Stimulated activated CD8-positive, alpha-beta memory T cell treated with anti-CD3 and anti-CD28 coated beads, Interleukin-15, amount 100 ng/mL, for 24 hours (primary cell): ENCODE measurements around the gene CASQ2.

Experiments
- DNase-seq: peaks from one replicate; pipeline ENCODE4 v3.0.0-alpha.2; 2020; ENCODE audit warnings: low read depth

CASQ2 gene

DNA sequence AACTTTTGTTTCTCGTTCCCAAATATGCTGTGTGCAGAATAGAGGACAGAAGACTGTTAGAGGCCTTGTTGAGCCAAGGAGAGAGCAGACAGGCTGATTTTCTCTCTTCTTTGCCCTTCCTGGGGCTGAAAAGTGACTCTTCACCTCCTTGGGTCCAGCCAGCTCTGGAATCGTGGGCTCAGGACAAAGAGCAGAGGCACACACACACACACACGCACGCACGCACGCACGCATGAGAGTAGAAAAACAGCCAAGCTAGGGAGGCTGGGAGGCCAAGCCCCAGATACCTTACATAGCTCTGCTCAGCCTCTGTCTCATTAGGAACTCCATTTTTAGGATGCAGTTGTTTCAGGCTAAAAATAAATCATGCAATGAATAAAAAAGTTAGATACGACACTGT, at the start of gene CASQ2:
TSS of gene CASQ2 (minus strand) at position 166 of the 400 bp plus-strand sequence. CDS start 173 bp downstream, outside the sequence.
- DNase-seq = no peak

DNA sequence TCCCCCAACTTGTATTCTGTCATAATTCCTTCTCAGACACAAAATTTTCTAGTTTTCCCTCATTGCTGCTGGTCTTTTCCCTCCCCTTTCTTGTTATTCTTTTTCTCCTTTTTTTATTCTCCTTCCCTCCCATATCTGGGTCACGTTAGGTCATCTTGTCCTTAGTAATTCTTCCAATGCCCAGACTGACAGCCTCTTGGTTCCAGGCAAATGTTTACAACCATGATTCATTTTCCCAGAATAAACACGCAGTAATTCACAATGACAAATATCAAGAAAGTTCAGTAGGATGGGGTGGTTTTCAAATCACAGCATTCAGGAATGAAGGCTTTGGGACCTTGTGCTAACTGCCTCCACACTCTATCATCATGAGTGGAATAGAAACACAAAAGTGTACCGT, 47.2 kb upstream of the CASQ2 start:
- no peak for DNase-seq

DNA sequence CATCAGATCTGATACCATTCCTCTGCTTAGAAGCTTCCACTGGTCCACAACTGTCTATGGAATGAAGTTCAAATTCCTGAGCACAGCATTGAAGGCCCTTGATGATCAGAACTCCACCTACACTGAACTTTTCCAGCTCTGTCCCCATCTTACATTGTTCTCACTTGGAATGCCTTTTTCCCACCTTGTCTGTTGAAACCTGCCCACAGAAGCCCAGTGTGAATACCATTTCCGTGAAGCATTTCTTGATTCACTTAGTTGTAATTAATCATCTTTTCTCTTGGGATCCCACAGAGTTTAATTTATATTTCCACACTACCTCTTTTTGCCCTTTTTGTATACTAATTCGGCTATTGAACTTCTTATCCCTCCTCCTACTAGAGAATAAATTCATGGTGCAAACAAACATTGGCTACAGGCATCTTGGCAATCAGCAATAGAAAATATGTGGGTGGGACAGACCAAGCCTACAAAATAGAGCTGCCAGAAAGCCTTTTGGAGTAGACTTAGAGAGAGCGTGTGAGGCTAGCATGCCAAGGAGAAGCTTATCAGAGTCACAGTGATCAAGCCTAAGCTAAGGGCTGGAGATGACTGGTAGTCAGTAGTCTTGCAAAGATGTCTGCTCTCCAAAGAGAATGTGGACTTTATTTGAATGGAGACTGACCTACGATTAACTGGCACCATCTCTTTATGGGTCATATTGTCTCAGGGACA, 46.3 kb upstream of the CASQ2 start:
- no peak for DNase-seq

- DNase-seq = no peak
These were observed 45.2 kb upstream of the CASQ2 start for GRCh38 chr1:115813727-115814126.

GRCh38 chr1:115811140-115811828, 42.8 kb upstream of the CASQ2 start:
- DNase-seq = no peak

GRCh38 chr1:115810609-115811008, 42.1 kb upstream of the CASQ2 start:
- no peak for DNase-seq

DNA sequence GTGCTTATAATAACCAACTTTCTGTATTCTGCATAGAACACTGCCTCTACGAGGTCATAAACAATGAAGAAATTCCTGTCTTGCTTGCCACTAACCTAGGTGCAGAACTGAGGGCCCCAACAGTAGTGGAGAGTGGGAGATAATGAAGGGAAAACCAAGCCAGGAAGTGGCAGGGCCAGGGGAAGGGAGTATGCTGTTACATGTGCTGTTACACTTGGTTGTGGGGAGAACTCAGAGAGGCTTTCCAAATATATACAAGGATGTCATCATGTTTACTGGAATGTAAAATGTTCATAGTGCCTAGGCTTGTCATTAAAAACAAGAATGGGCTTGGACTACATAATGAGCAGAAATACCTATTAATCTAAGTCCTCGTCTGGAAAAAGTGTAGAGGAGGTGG, 41.3 kb upstream of the CASQ2 start:
- no peak for DNase-seq

DNA sequence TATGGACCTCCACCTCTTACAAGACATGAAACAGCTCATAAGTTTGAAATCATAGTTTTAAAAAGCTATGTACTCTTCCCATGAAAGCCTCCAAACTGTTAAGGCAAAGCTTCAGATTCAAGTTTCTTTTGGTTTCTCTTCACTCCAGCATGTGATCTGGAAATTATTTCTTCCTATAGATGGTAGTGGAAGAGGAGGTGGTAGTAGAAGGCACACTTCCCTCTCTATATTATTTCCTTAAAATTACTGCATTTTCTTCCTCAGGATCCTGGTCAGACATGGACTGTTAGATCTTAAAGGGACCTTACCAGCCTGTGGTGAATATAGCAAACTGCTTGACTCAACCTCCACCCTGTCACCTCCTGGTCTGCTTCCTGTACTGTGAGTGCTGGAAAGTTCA, 40.6 kb upstream of the CASQ2 start:
- no peak for DNase-seq

GRCh38 chr1:115807723-115808122, 39.2 kb upstream of the CASQ2 start:
- no peak for DNase-seq

DNA sequence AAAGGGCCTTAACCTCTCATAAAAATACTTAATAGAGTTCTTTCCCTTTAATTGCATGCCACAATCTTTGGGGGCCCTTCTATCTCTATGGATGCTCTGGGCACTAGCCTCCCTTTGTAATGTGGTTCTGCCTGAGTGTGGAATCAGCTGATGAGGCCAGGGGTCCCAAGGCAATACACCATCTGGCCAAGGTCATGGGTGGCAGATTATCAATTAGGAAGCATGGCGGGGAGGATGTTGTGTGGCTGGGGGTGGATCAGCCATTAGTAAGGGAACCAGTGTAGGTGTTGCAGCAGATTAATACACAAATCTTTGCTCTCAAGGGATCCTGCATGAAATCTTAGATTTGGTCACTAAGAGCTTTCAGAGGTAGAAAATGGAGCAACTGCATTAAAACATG, 37.1 kb upstream of the CASQ2 start:
- DNase-seq = no peak

DNA sequence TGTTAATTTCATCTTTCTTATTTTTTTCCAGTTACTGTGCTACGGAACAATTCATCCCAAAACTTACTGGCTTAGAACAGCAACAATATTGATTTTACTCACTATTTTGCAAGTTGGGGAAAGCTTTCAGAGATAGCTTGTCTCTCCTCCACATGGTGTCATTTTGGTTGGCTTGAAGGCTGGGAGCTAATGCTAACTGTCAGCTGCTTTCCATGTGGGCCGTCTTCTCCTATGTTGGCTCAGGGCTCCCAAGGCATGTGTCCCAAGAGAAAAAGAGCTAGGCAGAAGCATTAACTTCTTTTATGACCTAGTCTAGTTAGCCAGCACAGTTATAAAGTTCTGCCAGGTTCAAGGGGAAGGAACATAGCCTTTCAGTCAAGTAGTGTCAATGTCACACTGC, 33.9 kb upstream of the CASQ2 start:
- DNase-seq = no peak

DNA sequence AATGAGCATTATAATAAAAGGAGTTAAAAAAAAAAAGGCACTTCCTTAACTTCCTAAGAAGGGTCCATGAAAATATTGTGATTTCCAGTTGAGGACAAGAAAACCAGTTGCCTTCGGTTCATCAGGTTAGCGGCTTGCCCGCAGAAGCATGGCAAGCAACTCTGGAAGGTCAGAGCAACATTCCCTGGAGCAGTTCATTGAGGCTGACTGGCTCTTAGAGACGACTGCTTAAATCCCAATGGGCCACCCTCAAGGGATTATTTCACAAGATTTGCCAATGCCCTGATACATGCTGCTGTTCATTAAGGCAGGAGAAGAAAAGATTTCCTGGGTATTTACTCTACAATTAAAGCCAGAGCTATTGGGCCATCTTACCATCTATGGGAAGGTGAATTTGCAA, 29.0 kb upstream of the CASQ2 start:
- no peak for DNase-seq

DNA sequence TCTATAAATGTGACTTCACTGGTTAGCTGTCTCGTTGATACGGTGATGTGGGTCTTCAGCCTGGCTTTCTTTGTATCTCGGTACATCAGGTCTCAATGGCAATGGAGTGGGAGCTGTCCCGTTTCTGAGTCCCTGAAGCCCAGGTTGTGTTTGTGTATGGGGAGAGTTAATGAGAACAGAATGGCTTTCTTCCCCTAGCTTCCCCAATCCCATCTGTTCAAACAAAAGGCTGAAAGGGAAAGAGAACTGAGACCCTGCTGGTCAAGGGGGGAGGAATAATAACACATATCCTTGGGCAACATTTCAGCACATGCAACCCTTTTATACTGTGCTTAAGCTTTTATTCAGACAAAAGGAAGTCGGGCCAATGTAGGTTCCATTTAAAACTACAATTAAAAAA, 28.4 kb upstream of the CASQ2 start:
- no peak for DNase-seq

DNA sequence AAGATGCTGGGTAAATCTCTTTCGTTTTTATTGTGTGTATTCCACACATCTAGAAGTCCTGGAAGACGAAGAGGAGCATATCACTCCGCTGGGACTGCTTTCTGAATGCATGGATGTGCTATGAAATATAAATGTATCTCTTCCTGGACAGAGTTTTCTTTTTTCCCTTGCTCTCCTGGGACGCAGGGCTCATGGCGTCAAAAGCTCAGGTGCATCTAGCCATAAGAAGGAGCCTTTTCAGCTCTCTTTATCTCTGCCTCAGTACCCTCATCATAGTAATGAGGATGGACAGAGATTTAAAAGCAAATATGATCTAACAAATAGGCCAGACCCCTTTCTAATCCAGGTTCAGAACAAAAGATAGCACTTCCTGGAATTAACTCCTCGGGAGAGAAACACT, 27.5 kb upstream of the CASQ2 start:
- DNase-seq = no peak

- no peak for DNase-seq
These were observed 26.6 kb upstream of the CASQ2 start for GRCh38 chr1:115794976-115795639.

GRCh38 chr1:115793162-115793561, 24.6 kb upstream of the CASQ2 start:
- no peak for DNase-seq

- no peak for DNase-seq
These were observed 23.3 kb upstream of the CASQ2 start for GRCh38 chr1:115791816-115792215.

- no peak for DNase-seq
These were observed 22.3 kb upstream of the CASQ2 start for GRCh38 chr1:115790846-115791245.

DNA sequence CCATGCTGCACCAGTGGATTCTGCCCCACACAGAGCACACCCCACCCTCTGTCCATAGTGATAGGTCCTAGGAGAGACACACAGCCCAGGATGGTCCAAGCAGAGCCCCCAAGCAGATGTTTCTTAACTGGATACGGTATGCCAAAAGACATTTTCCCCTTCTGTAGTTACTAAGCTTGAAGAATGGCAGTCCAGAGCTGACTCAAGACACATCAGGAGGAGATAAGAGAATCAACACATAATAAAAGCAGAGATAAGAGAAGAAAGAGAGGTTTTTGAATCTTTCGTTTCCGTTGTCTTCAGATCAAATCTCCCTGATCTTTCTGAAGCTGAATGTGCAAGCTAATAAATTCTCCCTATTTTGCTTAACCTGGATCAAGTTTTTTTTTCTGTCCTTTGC, 21.8 kb upstream of the CASQ2 start:
- DNase-seq = no peak

GRCh38 chr1:115783311-115783710, 14.8 kb upstream of the CASQ2 start:
- no peak for DNase-seq

DNA sequence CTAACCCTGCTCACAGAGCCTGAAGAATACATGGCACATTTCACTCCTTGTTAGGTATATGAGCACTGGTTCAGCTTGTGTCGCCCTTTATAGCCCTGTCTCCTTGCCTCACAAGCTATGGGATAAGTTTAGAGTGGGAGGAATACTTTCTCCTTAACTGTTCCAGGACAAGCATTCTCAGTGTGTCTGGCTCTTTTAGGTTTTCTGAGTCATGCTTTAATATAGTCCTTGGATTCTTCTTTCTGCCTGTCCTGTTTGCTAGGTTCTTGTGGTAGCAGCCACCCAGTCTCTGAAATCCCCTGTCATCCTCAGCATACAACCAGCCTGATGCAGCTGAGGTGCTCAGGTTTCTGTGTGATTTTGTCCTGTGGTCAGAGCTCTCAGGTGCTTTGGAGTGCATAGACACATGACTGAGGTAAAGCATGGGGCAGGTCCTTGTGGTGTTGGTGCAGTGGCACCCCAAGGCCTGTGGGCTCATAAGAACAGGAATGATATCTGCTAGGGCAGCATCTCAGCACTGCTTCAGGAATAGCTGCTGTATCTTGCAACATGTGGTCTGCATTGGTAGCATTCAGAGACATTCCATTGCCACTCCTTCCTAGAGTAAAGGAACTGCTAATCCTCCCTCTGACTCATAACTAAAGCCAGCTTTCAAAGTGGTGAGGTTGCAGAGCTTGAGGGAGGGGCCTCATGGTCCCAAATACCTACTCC, 14.2 kb upstream of the CASQ2 start:
- DNase-seq = no peak

DNA sequence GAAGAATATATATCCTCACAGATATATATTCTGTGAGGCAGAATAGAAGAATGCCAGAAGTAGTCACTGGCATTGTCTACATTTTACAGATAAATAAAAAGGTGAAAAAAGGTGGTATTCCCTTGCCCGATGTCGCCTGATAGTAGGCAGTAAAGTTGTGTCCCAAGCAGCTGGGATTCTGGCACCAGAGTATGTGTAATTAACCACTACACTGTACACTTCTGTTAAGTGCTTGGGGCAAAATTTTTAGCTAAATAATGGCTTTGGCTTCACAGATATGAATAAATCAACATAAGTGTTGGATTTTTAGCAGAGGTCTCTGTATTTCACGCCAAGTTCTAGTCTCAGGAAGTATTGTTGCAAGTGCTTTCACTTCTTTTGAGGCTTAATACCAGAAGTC, 13.3 kb upstream of the CASQ2 start:
- DNase-seq = no peak

- DNase-seq = no peak
These were observed 12.8 kb upstream of the CASQ2 start for GRCh38 chr1:115781343-115781742.
